ENCODE results near the gene MAST4. TPM values are rescaled to one million over a fixed set of nuclear protein-coding genes. Genes with fewer than 3 reads are reported as not detected.

The MAST4 gene
- total and polyA plus RNA-seq, 2 of the 8 experiments (the other 6 are each of a cell fraction or from before 2014, with no cell fraction given), result 1.5 to 2.6 TPM

GRCh38 chr5:66892716-66893115 lies 296.5 kb downstream of the MAST4 start:
- no peak overlapping the region for H4K91ac ChIP-seq (replicated peaks; ENCODE audit: insufficient read length, low read length)

More at GRCh38 chr5:66892716-66893115, 296.5 kb downstream of the MAST4 start:
- H3K14ac ChIP-seq (ENCODE audit: insufficient read length), result no peak overlapping the region
- no peaks in the 10 kb centered on the region for H3K27me3 ChIP-seq (replicated peaks in 1 of 4; ENCODE audit: control insufficient read depth in 3 of 4, extremely low read depth in 1 of 4, insufficient read depth in 3 of 4, low read length in 3 of 4)
- no peak overlapping the region for H2BK20ac ChIP-seq (ENCODE audit: low read length)
- no peak overlapping the region for H3K4me3 ChIP-seq (ENCODE audit: extremely low read depth in 1 of 4, insufficient read depth in 2 of 4, low read depth in 3 of 4, low read length in 4 of 4)
- H4K8ac ChIP-seq (ENCODE audit: extremely low read depth, insufficient read depth, low read length), result no peak overlapping the region
- H4K5ac ChIP-seq (ENCODE audit: insufficient read length, low read depth, low read length), result no peak overlapping the region
- H3K79me2 ChIP-seq (ENCODE audit: control insufficient read depth in 1 of 2, insufficient read depth in 2 of 2, low read length in 2 of 2), result no peaks in the 10 kb centered on the region
- H3K23ac ChIP-seq (ENCODE audit: insufficient read length), result no peak overlapping the region
- H3K36me3 ChIP-seq (ENCODE audit: control insufficient read depth in 2 of 4, insufficient read depth in 4 of 4, low read length in 3 of 4), result no peaks in the 10 kb centered on the region
- no peak overlapping the region for H3K4me2 ChIP-seq (ENCODE audit: insufficient read depth in 1 of 2, low read depth in 2 of 2, low read length in 2 of 2)
- POLR2A ChIA-PET (ENCODE audit: partially characterized antibody), result no interaction called here
- no peak for FAIRE-seq
- H3K56ac ChIP-seq (replicated peaks; ENCODE audit: insufficient read length, low read depth, low read length), result no peak overlapping the region
- H2AK5ac ChIP-seq (ENCODE audit: low read depth, low read length), result no peak overlapping the region
- H3K23me2 ChIP-seq (ENCODE audit: low read depth, low read length), result no peaks in the 10 kb centered on the region
- no peak for DNase-seq (ENCODE audit: low read depth in 1 of 2, low spot score in 2 of 2)
- no peak overlapping the region for H2BK120ac ChIP-seq (replicated peaks; ENCODE audit: low read depth, low read length)
- no peak for TF ChIP-seq CBX5 (IDR thresholded peaks at IDR 0.05; ENCODE audit: low read depth, low read length)
- H3K27ac ChIP-seq (ENCODE audit: low read depth, low read length), result no peak overlapping the region
- no peak overlapping the region for H2BK12ac ChIP-seq (ENCODE audit: low read depth, low read length)
- CTCF ChIA-PET (ENCODE audit: partially characterized antibody), result interaction anchor here (0.8 kb wide), 1 partner anchor 123 kb away, joined by 3 read pairs; no protein-coding TSS in a partner anchor
- WGBS, 2 experiments (ENCODE audit: extremely low coverage in 1 of 2, insufficient coverage in 1 of 2, insufficient read length in 1 of 2, insufficient replicate concordance in 2 of 2, low coverage in 1 of 2, low lambda C conversion rate in 2 of 2, missing lambda C conversion rate in 1 of 2), result 99% methylated on average over 3 of the region's 3 CpGs; no CpG with 5 or more reads in 1 of the 2 experiments
- no peak overlapping the region for H3K9ac ChIP-seq (replicated peaks in 1 of 4; ENCODE audit: extremely low read depth in 1 of 4, low read depth in 3 of 4, low read length in 3 of 4)
- no peak overlapping the region for H2AFZ ChIP-seq (ENCODE audit: low read length)
- no peak overlapping the region for H2BK15ac ChIP-seq (ENCODE audit: low read length)
- peaks cover 0 to 9% (median 3%) of the 10 kb centered on the region in 4 experiments; a peak in 3 of 7 replicates for H3K4me1 ChIP-seq (replicated peaks in 1 of 4; ENCODE audit: control insufficient read depth in 3 of 4, insufficient read depth in 4 of 4, low read length in 3 of 4)
- H3K18ac ChIP-seq (ENCODE audit: extremely low read depth, low read length), result no peak overlapping the region
- no peak overlapping the region for H2BK5ac ChIP-seq (ENCODE audit: low read depth, low read length)
- peaks cover 0 to 3% of the 10 kb centered on the region in 2 experiments for H4K20me1 ChIP-seq (replicated peaks in 1 of 2; ENCODE audit: control insufficient read depth in 1 of 2, insufficient read depth in 2 of 2, low read length in 2 of 2)
- H3K9me3 ChIP-seq (ENCODE audit: insufficient read depth in 2 of 2, low read depth in 1 of 2, low read length in 1 of 2), result no peaks in the 10 kb centered on the region
- H3K79me1 ChIP-seq (ENCODE audit: low read depth, low read length), result no peaks in the 10 kb centered on the region
- no peak overlapping the region for H3K4ac ChIP-seq (replicated peaks; ENCODE audit: insufficient read length, low read depth, low read length)

Measured in H1 (cell line).